ENCODE measurements around the gene ANTXR1.

The ANTXR1 gene

DNA sequence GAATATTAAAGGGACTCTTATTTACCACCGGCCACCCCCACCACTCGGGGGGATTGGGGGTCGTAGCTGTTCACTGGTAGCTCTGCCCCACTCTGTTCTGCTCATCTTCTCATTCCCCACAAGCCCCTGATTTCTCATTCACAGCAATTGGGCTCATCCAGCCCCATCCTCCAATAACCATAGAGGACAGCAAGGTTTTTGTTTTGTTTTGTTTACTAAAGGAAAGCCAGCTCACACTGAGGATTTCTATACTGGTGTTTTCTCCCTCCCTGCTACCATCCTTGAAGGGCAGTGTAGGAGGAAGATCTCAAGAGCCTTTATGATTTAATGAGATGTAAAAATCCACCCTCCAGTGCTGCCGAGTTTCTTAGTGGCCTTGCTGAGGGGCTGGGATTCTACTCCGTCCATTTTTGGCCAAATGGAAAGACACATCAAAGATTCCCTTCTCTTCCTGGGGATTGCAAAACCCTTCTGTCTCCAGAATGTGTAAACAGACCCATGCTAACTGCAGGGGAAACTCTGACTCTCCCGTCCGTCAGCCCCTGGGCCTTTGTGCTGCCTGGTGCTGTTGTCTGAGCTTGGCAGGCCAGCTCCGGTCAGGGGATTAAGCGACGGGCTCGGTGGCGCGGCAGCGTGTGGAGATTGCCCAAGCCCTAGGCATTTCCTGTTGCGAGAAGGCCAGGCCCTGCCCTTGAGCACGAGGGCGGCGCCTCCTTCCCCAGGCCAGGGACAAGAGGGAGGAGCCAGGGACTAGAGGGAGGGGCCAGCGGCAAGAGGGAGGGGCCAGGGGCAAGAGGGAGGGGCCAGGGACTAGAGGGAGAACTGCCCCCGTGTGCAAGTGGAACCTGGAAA lies 165.0 kb downstream of the ANTXR1 start:
- DNase-seq: peak; percentile 98
- H3K27ac ChIP-seq: peak overlapping the region; percentile 70
- H3K36me3 ChIP-seq: peaks cover 8% of the 10 kb centered on the region
- TF ChIP-seq, protein P1, sequence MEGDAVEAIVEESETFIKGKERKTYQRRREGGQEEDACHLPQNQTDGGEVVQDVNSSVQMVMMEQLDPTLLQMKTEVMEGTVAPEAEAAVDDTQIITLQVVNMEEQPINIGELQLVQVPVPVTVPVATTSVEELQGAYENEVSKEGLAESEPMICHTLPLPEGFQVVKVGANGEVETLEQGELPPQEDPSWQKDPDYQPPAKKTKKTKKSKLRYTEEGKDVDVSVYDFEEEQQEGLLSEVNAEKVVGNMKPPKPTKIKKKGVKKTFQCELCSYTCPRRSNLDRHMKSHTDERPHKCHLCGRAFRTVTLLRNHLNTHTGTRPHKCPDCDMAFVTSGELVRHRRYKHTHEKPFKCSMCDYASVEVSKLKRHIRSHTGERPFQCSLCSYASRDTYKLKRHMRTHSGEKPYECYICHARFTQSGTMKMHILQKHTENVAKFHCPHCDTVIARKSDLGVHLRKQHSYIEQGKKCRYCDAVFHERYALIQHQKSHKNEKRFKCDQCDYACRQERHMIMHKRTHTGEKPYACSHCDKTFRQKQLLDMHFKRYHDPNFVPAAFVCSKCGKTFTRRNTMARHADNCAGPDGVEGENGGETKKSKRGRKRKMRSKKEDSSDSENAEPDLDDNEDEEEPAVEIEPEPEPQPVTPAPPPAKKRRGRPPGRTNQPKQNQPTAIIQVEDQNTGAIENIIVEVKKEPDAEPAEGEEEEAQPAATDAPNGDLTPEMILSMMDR (IDR thresholded peaks at IDR 0.05; ENCODE audit: low read depth, low read length): no peak
- no peaks in the 10 kb centered on the region for H3K27me3 ChIP-seq (ENCODE audit: insufficient read depth, low read depth, severe bottlenecking)
- H3K9me3 ChIP-seq (ENCODE audit: severe bottlenecking): no peaks in the 10 kb centered on the region
- peak overlapping the region; percentile 38 for H3K4me3 ChIP-seq (ENCODE audit: low read depth, low read length)

DNA sequence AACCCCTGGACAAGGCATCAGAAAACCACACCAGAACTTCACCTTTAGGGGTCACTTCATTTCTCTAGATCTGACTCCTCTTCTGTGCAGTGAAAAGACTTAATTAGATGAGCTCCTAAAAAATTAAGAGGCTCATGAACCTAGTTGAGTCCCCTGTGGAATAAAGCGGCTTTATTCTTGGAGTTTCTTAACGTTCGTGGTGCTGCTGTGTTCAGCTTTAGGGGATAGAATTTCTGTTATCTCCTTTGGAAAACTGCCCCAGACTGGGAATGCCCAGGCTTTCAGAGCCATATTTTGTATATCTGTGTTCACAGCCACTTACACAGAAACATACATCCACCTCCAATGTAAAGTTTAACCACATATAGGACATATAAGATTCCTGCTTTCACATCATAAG lies 165.8 kb downstream of the ANTXR1 start:
- H3K27ac ChIP-seq: peak overlapping the region; percentile 14

DNA sequence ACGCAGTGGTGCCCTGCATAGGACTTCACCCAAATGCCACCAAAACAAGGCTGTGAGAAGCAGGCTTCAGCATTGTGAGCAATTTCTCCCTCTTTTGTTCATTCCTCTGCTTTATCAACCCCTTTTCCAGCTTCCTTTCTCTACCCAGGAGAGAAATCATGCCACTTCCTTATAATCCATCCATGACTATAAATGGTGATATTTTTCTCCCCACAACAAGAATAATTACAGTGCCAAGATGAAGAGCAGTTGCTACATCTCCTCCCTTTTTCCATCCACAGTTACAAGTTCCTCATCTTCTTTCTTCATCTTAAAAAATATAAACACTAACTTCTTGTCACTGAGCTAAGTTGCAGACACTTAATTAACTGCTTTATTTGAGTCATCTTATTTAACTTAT lies 167.2 kb downstream of the ANTXR1 start:
- TF ChIP-seq, protein P1 (IDR thresholded peaks at IDR 0.05; ENCODE audit: low read depth, low read length): no peak
- Histone ChIP-seq H3K36me3 (peaks cover 18% of the 10 kb centered on the region), H3K27me3 (ENCODE audit: insufficient read depth, low read depth, severe bottlenecking) (no peaks in the 10 kb centered on the region), H3K4me3 (ENCODE audit: low read depth, low read length) (no peak overlapping the region), H3K9me3 (ENCODE audit: severe bottlenecking) (no peaks in the 10 kb centered on the region), H3K27ac (no peak overlapping the region)
- no peak for DNase-seq

More for the DNA sequence above, 165.8 kb downstream of the ANTXR1 start:
- Histone ChIP-seq H3K4me3 (ENCODE audit: low read depth, low read length) (peak overlapping the region; percentile 18), H3K27me3 (ENCODE audit: insufficient read depth, low read depth, severe bottlenecking) (no peaks in the 10 kb centered on the region), H3K9me3 (ENCODE audit: severe bottlenecking) (no peaks in the 10 kb centered on the region), H3K36me3 (peaks cover 11% of the 10 kb centered on the region)
- TF ChIP-seq, protein P1 (IDR thresholded peaks at IDR 0.05; ENCODE audit: low read depth, low read length): no peak
- peak; percentile 41 for DNase-seq

DNA sequence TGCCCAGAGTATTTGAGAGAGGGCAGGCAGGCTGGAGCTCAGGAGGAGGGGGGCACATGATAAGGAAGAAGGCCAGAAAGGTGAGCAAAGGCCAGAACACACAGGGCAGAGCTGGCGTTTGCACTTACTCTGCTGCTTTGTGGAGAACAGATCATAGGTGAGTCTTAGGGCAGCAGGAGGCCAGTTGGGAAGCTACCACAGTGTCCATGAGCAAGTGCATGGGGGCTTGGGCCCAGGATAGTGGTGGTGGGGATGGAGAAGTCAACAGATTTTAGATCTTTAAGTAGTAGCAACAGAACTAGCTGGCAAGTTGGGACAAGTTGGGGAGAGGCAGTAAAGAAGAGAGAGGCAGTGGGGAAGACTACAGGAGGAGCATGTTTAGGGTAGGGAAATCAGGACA lies 168.0 kb downstream of the ANTXR1 start:
- Histone ChIP-seq H3K4me3 (ENCODE audit: low read depth, low read length) (no peak overlapping the region), H3K36me3 (peaks cover 23% of the 10 kb centered on the region), H3K27me3 (ENCODE audit: insufficient read depth, low read depth, severe bottlenecking) (no peaks in the 10 kb centered on the region), H3K27ac (no peak overlapping the region), H3K9me3 (ENCODE audit: severe bottlenecking) (no peaks in the 10 kb centered on the region)
- no peak for DNase-seq
- TF ChIP-seq, protein P1 (IDR thresholded peaks at IDR 0.05; ENCODE audit: low read depth, low read length): no peak

DNA sequence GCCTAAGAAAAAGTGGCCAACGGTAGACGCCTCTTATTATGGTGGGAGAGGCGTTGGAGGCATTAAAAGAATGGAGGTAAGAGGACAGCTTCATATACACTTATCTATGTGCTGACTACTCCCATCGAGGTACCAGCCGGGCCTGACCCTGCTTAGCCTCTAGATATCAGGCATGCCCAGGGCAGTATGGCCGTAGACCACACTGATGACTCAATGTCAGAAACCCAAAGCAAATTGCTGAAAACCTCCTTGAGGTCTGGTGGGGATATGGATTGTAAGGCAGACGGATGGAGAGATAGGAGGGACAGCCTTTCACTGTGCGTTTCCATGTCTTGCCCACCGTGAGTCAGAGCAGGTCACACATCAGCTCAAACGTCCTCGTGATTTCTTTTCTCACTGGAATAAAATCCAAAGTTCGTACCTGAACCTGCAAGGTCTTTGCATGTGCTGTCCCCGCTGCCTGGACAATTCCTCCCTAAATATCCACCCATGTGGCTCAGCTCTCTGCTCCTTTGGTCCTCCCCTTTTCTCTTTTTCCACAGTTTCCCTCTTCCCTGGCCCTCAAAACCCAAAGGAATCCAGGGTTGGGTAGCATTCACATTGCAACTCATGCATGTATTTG lies 168.9 kb downstream of the ANTXR1 start:
- Histone ChIP-seq H3K36me3 (peaks cover 23% of the 10 kb centered on the region), H3K9me3 (ENCODE audit: severe bottlenecking) (no peaks in the 10 kb centered on the region)

More for the DNA sequence above, 168.9 kb downstream of the ANTXR1 start:
- TF ChIP-seq, protein P1 (IDR thresholded peaks at IDR 0.05; ENCODE audit: low read depth, low read length): no peak
- Histone ChIP-seq H3K27me3 (ENCODE audit: insufficient read depth, low read depth, severe bottlenecking) (no peaks in the 10 kb centered on the region), H3K4me3 (ENCODE audit: low read depth, low read length) (no peak overlapping the region), H3K27ac (no peak overlapping the region)
- DNase-seq: no peak
